PFSK-1 (cell line): ENCODE data around the gene ZNF764.
A peak's percentile ranks its signal among the peaks of the same experiment; 100 is the strongest.

Source experiments
- FOXP2 ChIP-seq: optimal IDR thresholded peaks from 2 replicates; pipeline ENCODE3; 2011; ENCODE audit warnings: borderline replicate concordance, control low read depth, inconsistent platforms; ENCODE audit not compliant: insufficient read depth; ENCODE audit errors: extremely low read length, extremely low read depth
- POLR2AphosphoS5 ChIP-seq: IDR thresholded peaks from 2 replicates; pipeline ENCODE4 v1.6.1; 2012; ENCODE audit warnings: low read depth, mild to moderate bottlenecking, control low read depth, low read length, moderate library complexity
- REST ChIP-seq, 2 experiments: IDR thresholded peaks; 2 replicates each; pipeline versions ENCODE4 v1.6.1 to v1.8.0; 2011 to 2012; ENCODE audit warnings: low read depth in 2 of 2, low read length in 2 of 2, control low read depth in 1 of 2, inconsistent platforms in 1 of 2, mild to moderate bottlenecking in 1 of 2, moderate library complexity in 1 of 2; ENCODE audit not compliant: insufficient read depth in 1 of 2
- SIN3A ChIP-seq: IDR thresholded peaks from 2 replicates; pipeline ENCODE4 v1.6.1; 2012; ENCODE audit warnings: mild to moderate bottlenecking, low read length, moderate library complexity, borderline replicate concordance; ENCODE audit not compliant: insufficient read depth
- TAF1 ChIP-seq: IDR thresholded peaks from 2 replicates; pipeline ENCODE4 v1.6.1; 2012; ENCODE audit warnings: low read length, control low read depth, borderline replicate concordance; ENCODE audit not compliant: insufficient read depth

ZNF764 gene

GRCh38 chr16:30526823-30527634 lies 31.1 kb downstream of the ZNF764 start:
- 0 out of 2 replicates have a peak, but pooled peaks have one; percentile 26 for TF ChIP-seq TAF1
- peak; percentile 64 for TF ChIP-seq FOXP2
- TF ChIP-seq REST (IDR thresholded peaks at IDR 0.05; ENCODE audit: insufficient read depth in 1 of 2, low read depth in 2 of 2, low read length in 2 of 2), result no peak
- TF ChIP-seq POLR2AphosphoS5, result peak; percentile 56; the same call in 1 of the 2 replicates
- TF ChIP-seq SIN3A, result peak; percentile 73; the same call in 1 of the 2 replicates

- TF ChIP-seq REST (IDR thresholded peaks at IDR 0.05; ENCODE audit: insufficient read depth in 1 of 2, low read depth in 2 of 2, low read length in 2 of 2) (peak; percentile 57 to 87; a peak in 3 of 4 replicates), SIN3A (no peak), POLR2AphosphoS5 (no peak)
Measured at GRCh38 chr16:30526137-30526822, 31.9 kb downstream of the ZNF764 start, which contains the start of gene ZNF768. Gene ZNF768 (minus strand): TSS chr16:30526566. CDS start chr16:30526413, 153 bp downstream.

GRCh38 chr16:30525844-30526136 lies 32.4 kb downstream of the ZNF764 start:
- no peak for TF ChIP-seq SIN3A
- TF ChIP-seq POLR2AphosphoS5, result no peak
- TF ChIP-seq REST (IDR thresholded peaks at IDR 0.05; ENCODE audit: insufficient read depth in 1 of 2, low read depth in 2 of 2, low read length in 2 of 2), result no peak
- no peak for TF ChIP-seq TAF1
- no peak for TF ChIP-seq FOXP2

- TF ChIP-seq TAF1 (no peak), REST (IDR thresholded peaks at IDR 0.05; ENCODE audit: insufficient read depth in 1 of 2, low read depth in 2 of 2, low read length in 2 of 2) (no peak), FOXP2 (no peak), SIN3A (no peak), POLR2AphosphoS5 (no peak)
Measured at GRCh38 chr16:30524575-30525568, 33.3 kb downstream of the ZNF764 start.
